OCI-LY1 (cell line): ENCODE data around the gene ADAD2.

ENCODE experiments used
- H2AFZ ChIP-seq: fragments of 200-600 bp; sonication (generic), shearing (Covaris generic); 2 replicates; pipeline ENCODE4 v1.6.0; 2014; ENCODE audit warnings: antibody characterized with exemption, mild to moderate bottlenecking, low read length
- H3F3A ChIP-seq: fragments of 200-600 bp; sonication (generic), shearing (Covaris generic); 2 replicates; pipeline ENCODE4 v1.6.0; 2014; ENCODE audit warnings: mild to moderate bottlenecking, antibody characterized with exemption, low read length, moderate library complexity; ENCODE audit not compliant: insufficient read depth
- H3K27ac ChIP-seq: fragments of 200-600 bp; sonication (generic); 2 replicates; pipeline ENCODE4 v1.5.1; 2014; ENCODE audit warnings: low read length, mixed run types, mild to moderate bottlenecking, low read depth; ENCODE audit not compliant: poor library complexity, severe bottlenecking
- H3K27me3 ChIP-seq: fragments of 200-600 bp; sonication (generic); 2 replicates; pipeline ENCODE4 v1.6.0; 2014; ENCODE audit warnings: antibody characterized with exemption, mild to moderate bottlenecking, low read length, moderate library complexity; ENCODE audit not compliant: insufficient read depth
- H3K36me3 ChIP-seq: fragments of 200-600 bp; sonication (generic); 2 replicates; pipeline ENCODE4 v1.6.1; 2014; ENCODE audit warnings: mild to moderate bottlenecking, antibody characterized with exemption, low read length, moderate library complexity, mixed read lengths; ENCODE audit not compliant: insufficient read depth
- H3K4me1 ChIP-seq: fragments of 200-600 bp; sonication (generic); 2 replicates; pipeline ENCODE4 v1.5.1; 2014; ENCODE audit warnings: mild to moderate bottlenecking, low read length, moderate library complexity; ENCODE audit not compliant: insufficient read depth, severe bottlenecking
- H3K4me2 ChIP-seq: fragments of 200-600 bp; sonication (generic), shearing (Covaris generic); 2 replicates; pipeline ENCODE4 v1.6.1; 2014; ENCODE audit warnings: low read length
- H3K4me3 ChIP-seq: fragments of 200-600 bp; sonication (generic); 2 replicates; pipeline ENCODE4 v1.5.1; 2014; ENCODE audit warnings: low read length, low read depth, mild to moderate bottlenecking, mixed read lengths; ENCODE audit not compliant: poor library complexity, severe bottlenecking
- H3K79me2 ChIP-seq: fragments of 200-600 bp; shearing (Covaris generic); 2 replicates; pipeline ENCODE4 v1.6.1; 2016; ENCODE audit warnings: mixed run types, low read length, mixed read lengths; ENCODE audit not compliant: insufficient read depth
- H3K9ac ChIP-seq: fragments of 200-600 bp; sonication (generic), shearing (Covaris generic); 2 replicates; pipeline ENCODE4 v1.6.1; 2014; ENCODE audit warnings: mild to moderate bottlenecking, low read length, mixed read lengths
- H3K9me2 ChIP-seq: fragments of 200-600 bp; sonication (generic), shearing (Covaris generic); 2 replicates; pipeline ENCODE4 v1.6.1; 2014; ENCODE audit warnings: low read depth, mild to moderate bottlenecking, low read length, mixed read lengths
- H3K9me3 ChIP-seq: fragments of 200-600 bp; shearing (Covaris generic); 2 replicates; pipeline ENCODE4 v1.6.1; 2014; ENCODE audit warnings: low read length, mixed read lengths
- H4K20me1 ChIP-seq: fragments of 200-600 bp; sonication (generic), shearing (Covaris generic); 2 replicates; pipeline ENCODE4 v1.6.0; 2016; ENCODE audit warnings: mild to moderate bottlenecking, low read length; ENCODE audit not compliant: insufficient read depth
- CTCF ChIP-seq: fragments of 200-600 bp; sonication (generic), shearing (Covaris generic); IDR thresholded peaks from 2 replicates; pipeline ENCODE4 v1.5.1; 2017; ENCODE audit warnings: mild to moderate bottlenecking, antibody characterized with exemption, low read length, moderate library complexity, mixed read lengths
- EZH2 ChIP-seq: fragments of 200-600 bp; sonication (generic), shearing (Covaris generic); IDR thresholded peaks from 2 replicates; pipeline ENCODE4 v1.8.0; 2017; ENCODE audit warnings: borderline replicate concordance, mixed run types, mild to moderate bottlenecking, antibody characterized with exemption, low read length, moderate library complexity, mixed read lengths

Gene ADAD2

GRCh38 chr16:84182680-84183571 is 8.0 kb upstream of the ADAD2 start:
- H3K4me3 ChIP-seq = no peak overlapping the region
- H2AFZ ChIP-seq = no peak overlapping the region
- H3K9me3 ChIP-seq = no peaks in the 10 kb centered on the region
- no peak overlapping the region for H3K27ac ChIP-seq
- no peaks in the 10 kb centered on the region for H3F3A ChIP-seq
- peaks cover 11% of the 10 kb centered on the region for H3K4me1 ChIP-seq
- no peak overlapping the region for H3K9ac ChIP-seq
- no peaks in the 10 kb centered on the region for H4K20me1 ChIP-seq
- 0 out of 2 replicates have a peak, but pooled peaks cover 7% of the 10 kb centered on the region for H3K79me2 ChIP-seq
- peaks cover 64% of the 10 kb centered on the region for H3K36me3 ChIP-seq
- H3K9me2 ChIP-seq = no peaks in the 10 kb centered on the region
- TF ChIP-seq CTCF (no peak), EZH2 (no peak)
- H3K27me3 ChIP-seq = no peaks in the 10 kb centered on the region
- no peak overlapping the region for H3K4me2 ChIP-seq

GRCh38 chr16:84183572-84183875 is 7.4 kb upstream of the ADAD2 start:
- H3K9me3 ChIP-seq = no peaks in the 10 kb centered on the region
- H3K27ac ChIP-seq = no peak overlapping the region
- no peak overlapping the region for H3K4me2 ChIP-seq
- H4K20me1 ChIP-seq = no peaks in the 10 kb centered on the region
- H3K36me3 ChIP-seq = peaks cover 58% of the 10 kb centered on the region
- H3K4me3 ChIP-seq = no peak overlapping the region
- H3K4me1 ChIP-seq = peaks cover 11% of the 10 kb centered on the region
- no peaks in the 10 kb centered on the region for H3K9me2 ChIP-seq
- H2AFZ ChIP-seq = no peak overlapping the region
- TF ChIP-seq EZH2 (no peak), CTCF (no peak)
- H3K79me2 ChIP-seq = 0 out of 2 replicates have a peak, but pooled peaks cover 7% of the 10 kb centered on the region
- no peaks in the 10 kb centered on the region for H3K27me3 ChIP-seq
- no peaks in the 10 kb centered on the region for H3F3A ChIP-seq
- no peak overlapping the region for H3K9ac ChIP-seq

- Histone ChIP-seq H3K9ac (no peak overlapping the region), H3K27ac (no peak overlapping the region)
Measured at GRCh38 chr16:84183911-84184591, 6.9 kb upstream of the ADAD2 start.

More at GRCh38 chr16:84183911-84184591, 6.9 kb upstream of the ADAD2 start:
- Histone ChIP-seq H3K4me1 (peaks cover 11% of the 10 kb centered on the region), H3F3A (no peaks in the 10 kb centered on the region), H2AFZ (no peak overlapping the region), H3K4me3 (no peak overlapping the region), H3K27me3 (no peaks in the 10 kb centered on the region), H4K20me1 (no peaks in the 10 kb centered on the region), H3K4me2 (no peak overlapping the region), H3K9me2 (no peaks in the 10 kb centered on the region), H3K79me2 (0 out of 2 replicates have a peak, but pooled peaks cover 7% of the 10 kb centered on the region), H3K9me3 (no peaks in the 10 kb centered on the region), H3K36me3 (peaks cover 53% of the 10 kb centered on the region)
- TF ChIP-seq EZH2 = no peak
- TF ChIP-seq CTCF = no peak
